ENCODE measurements around the gene IQCF5.
"Not testable (repeated sequence)": the region's sequence is repeated elsewhere in the genome, so short reads cannot be mapped to it uniquely, and the experiment has no call there.

IQCF5 gene

GRCh38 chr3:51868896-51869295 is 6.5 kb downstream of the IQCF5 start:
- not testable (repeated sequence) for DNase-seq (ENCODE audit: low read depth)

- DNase-seq (ENCODE audit: low read depth), result no peak
Observed at GRCh38 chr3:51862886-51863285, 12.5 kb downstream of the IQCF5 start.

GRCh38 chr3:51860703-51861665 is 14.4 kb downstream of the IQCF5 start, which contains the start of gene IQCF2:
Gene IQCF2, plus strand, starts transcription at chr3:51861615. Its CDS starts 52 bp downstream, at chr3:51861667.
- no peak for DNase-seq (ENCODE audit: low read depth)

GRCh38 chr3:51855411-51855810 is 20.0 kb downstream of the IQCF5 start:
- DNase-seq (ENCODE audit: low read depth), result not testable (repeated sequence)

GRCh38 chr3:51845129-51845528 is 30.3 kb downstream of the IQCF5 start:
- no peak for DNase-seq (ENCODE audit: low read depth)

- DNase-seq (ENCODE audit: low read depth), result no peak
Observed at GRCh38 chr3:51836606-51837005, 38.8 kb downstream of the IQCF5 start.

GRCh38 chr3:51830836-51831385 is 44.5 kb downstream of the IQCF5 start:
- DNase-seq (ENCODE audit: low read depth), result no peak

GRCh38 chr3:51830345-51830744 is 45.1 kb downstream of the IQCF5 start:
- DNase-seq (ENCODE audit: low read depth), result no peak

GRCh38 chr3:51828297-51828696 is 47.1 kb downstream of the IQCF5 start:
- no peak for DNase-seq (ENCODE audit: low read depth)

All from stimulated activated CD8-positive, alpha-beta memory T cell treated with anti-CD3 and anti-CD28 coated beads, Interleukin-15, amount 100 ng/mL, for 24 hours (primary cell).